Calu3 (cell line): ENCODE results near the gene FTH1. TPM values are rescaled to one million over a fixed set of nuclear protein-coding genes. Genes with fewer than 3 reads are reported as not detected.

Source experiments
- BruUV-seq: library from RNA; stranded (reverse); fragments of 400-500 nt; replicated peaks from 2 replicates; lab custom pipeline; 2021; lab: Mats Ljungman, UMichigan
- CTCF ChIA-PET: fragments of 300-600 bp; sonication (Branson Sonifier 250); formaldehyde crosslinking; loops from one replicate; lab custom pipeline; 2022; ENCODE audit warnings: antibody characterized with exemption; lab: Charles Lee
- DNase-seq: peaks from one replicate; pipeline ENCODE4 v3.0.0; 2022
- H3K27ac Mint-ChIP-seq: one replicate; pipeline ENCODE4 v1.8.0; 2022; ENCODE audit warnings: mixed read lengths; ENCODE audit not compliant: unreplicated experiment
- H3K27me3 Mint-ChIP-seq: one replicate; pipeline ENCODE4 v1.8.0; 2022; ENCODE audit warnings: mixed read lengths; ENCODE audit not compliant: unreplicated experiment
- H3K36me3 Mint-ChIP-seq: one replicate; pipeline ENCODE4 v1.8.0; 2022; ENCODE audit warnings: mild to moderate bottlenecking, moderate library complexity, mixed read lengths; ENCODE audit not compliant: insufficient read depth, unreplicated experiment
- H3K4me1 Mint-ChIP-seq: one replicate; pipeline ENCODE4 v1.8.0; 2022; ENCODE audit warnings: mild to moderate bottlenecking, low read depth, mixed read lengths; ENCODE audit not compliant: unreplicated experiment
- H3K4me3 Mint-ChIP-seq: one replicate; pipeline ENCODE4 v1.8.0; 2022; ENCODE audit warnings: mild to moderate bottlenecking, low read depth, moderate library complexity, mixed read lengths; ENCODE audit not compliant: unreplicated experiment
- H3K9me3 Mint-ChIP-seq: one replicate; pipeline ENCODE4 v1.8.0; 2022; ENCODE audit warnings: low read depth, mixed read lengths; ENCODE audit not compliant: unreplicated experiment
- intact Hi-C: fragments of 100-400 bp; cut with micrococcal nuclease; formaldehyde crosslinking; loops from one replicate; pipeline ENCODE4 v1.10.0; 2022; ENCODE audit not compliant: unreplicated experiment
- total RNA-seq: library from RNA; stranded (reverse); gene quantifications from 2 replicates; pipeline ENCODE4 v1.2.3, GENCODE V29; 2022
- TF ChIP-seq, protein P1 (sequence below): fragments of 200-600 bp; IDR thresholded peaks from one replicate; pipeline ENCODE4 v1.8.0; 2022; ENCODE audit warnings: antibody characterized with exemption; ENCODE audit not compliant: unreplicated experiment

FTH1 gene
- total RNA-seq, 1 experiment from 2014 or later = 1,555 TPM

DNA sequence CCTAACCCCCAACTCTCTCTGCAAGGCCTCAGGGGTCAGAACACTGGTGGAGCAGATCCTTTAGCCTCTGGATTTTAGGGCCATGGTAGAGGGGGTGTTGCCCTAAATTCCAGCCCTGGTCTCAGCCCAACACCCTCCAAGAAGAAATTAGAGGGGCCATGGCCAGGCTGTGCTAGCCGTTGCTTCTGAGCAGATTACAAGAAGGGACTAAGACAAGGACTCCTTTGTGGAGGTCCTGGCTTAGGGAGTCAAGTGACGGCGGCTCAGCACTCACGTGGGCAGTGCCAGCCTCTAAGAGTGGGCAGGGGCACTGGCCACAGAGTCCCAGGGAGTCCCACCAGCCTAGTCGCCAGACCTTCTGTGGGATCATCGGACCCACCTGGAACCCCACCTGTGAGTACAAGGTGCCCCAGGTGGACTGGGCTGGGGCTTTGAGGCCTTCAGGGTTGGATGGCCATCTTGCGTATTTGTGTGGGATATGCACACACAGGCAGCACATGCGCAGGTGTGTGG is 17.3 kb downstream of the FTH1 start, which contains the start of gene BEST1:
BEST1 (plus strand) TSS at position 317 of the 513 bp plus-strand sequence. CDS start 1,456 bp downstream, outside the sequence.
- peaks cover 27% of the 10 kb centered on the region for H3K4me1 Mint-ChIP-seq
- intact Hi-C loops = no loop called here
- H3K27me3 Mint-ChIP-seq = peaks cover 23% of the 10 kb centered on the region
- H3K36me3 Mint-ChIP-seq = peaks cover 9% of the 10 kb centered on the region
- TF ChIP-seq, protein P1, sequence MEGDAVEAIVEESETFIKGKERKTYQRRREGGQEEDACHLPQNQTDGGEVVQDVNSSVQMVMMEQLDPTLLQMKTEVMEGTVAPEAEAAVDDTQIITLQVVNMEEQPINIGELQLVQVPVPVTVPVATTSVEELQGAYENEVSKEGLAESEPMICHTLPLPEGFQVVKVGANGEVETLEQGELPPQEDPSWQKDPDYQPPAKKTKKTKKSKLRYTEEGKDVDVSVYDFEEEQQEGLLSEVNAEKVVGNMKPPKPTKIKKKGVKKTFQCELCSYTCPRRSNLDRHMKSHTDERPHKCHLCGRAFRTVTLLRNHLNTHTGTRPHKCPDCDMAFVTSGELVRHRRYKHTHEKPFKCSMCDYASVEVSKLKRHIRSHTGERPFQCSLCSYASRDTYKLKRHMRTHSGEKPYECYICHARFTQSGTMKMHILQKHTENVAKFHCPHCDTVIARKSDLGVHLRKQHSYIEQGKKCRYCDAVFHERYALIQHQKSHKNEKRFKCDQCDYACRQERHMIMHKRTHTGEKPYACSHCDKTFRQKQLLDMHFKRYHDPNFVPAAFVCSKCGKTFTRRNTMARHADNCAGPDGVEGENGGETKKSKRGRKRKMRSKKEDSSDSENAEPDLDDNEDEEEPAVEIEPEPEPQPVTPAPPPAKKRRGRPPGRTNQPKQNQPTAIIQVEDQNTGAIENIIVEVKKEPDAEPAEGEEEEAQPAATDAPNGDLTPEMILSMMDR = no peak
- H3K4me3 Mint-ChIP-seq = peak within 1 kb of the TSS; percentile 40
- H3K9me3 Mint-ChIP-seq = no peaks in the 10 kb centered on the region
- CTCF ChIA-PET = interaction anchor here (0.6 to 4.4 kb wide), 6 partner anchors 9 to 153 kb away, joined by 6 to 96 read pairs (median 12); no protein-coding TSS in a partner anchor
- DNase-seq = no peak
- H3K27ac Mint-ChIP-seq = peak within 1 kb of the TSS; percentile 90
- BruUV-seq = TSS peak; percentile 94

DNA sequence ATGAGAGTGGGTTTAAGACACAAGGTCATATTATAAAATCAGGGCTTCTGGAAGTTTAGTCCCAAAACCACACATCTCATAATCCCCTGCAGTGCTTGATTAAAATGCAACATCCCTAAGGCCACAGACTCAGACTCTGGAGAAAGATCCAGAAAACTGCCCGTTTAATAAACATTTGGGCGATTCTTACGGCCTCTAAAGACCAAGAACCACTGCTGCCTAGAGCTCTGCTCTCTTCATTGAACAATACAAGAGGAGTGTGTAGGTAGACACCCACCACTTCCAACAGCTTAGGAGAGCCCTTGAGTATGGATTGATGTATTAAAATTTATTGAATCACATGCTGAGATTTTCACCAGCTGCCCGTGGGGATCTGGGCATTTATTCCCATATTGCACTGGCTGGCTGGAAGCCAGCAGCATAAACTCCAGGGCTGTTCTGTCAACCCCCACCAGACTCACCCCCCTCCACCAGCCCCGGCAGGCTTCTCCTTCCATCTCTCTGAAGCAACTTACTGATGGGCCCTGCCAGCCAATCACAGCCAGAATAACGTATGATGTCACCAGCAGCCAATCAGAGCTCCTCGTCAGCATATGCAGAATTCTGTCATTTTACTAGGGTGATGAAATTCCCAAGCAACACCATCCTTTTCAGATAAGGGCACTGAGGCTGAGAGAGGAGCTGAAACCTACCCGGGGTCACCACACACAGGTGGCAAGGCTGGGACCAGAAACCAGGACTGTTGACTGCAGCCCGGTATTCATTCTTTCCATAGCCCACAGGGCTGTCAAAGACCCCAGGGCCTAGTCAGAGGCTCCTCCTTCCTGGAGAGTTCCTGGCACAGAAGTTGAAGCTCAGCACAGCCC is 18.0 kb downstream of the FTH1 start:
- Mint-ChIP-seq H3K4me1 (peaks cover 27% of the 10 kb centered on the region), H3K27ac (peak overlapping the region; percentile 90), H3K27me3 (peaks cover 30% of the 10 kb centered on the region), H3K4me3 (peak overlapping the region; percentile 40), H3K36me3 (peaks cover 9% of the 10 kb centered on the region), H3K9me3 (no peaks in the 10 kb centered on the region)
- peak; percentile 63 for DNase-seq
- TF ChIP-seq, protein P1 = no peak
- TSS peak; percentile 84 for BruUV-seq
- intact Hi-C loops = loop anchor here (5.0 to 10.0 kb wide), 2 partner anchors 103 to 155 kb away; partner anchors contain the start of genes FEN1 and TMEM258
- CTCF ChIA-PET = interaction anchor here (0.6 to 4.4 kb wide), 8 partner anchors 9 to 510 kb away, joined by 5 to 96 read pairs (median 9); no protein-coding TSS in a partner anchor

DNA sequence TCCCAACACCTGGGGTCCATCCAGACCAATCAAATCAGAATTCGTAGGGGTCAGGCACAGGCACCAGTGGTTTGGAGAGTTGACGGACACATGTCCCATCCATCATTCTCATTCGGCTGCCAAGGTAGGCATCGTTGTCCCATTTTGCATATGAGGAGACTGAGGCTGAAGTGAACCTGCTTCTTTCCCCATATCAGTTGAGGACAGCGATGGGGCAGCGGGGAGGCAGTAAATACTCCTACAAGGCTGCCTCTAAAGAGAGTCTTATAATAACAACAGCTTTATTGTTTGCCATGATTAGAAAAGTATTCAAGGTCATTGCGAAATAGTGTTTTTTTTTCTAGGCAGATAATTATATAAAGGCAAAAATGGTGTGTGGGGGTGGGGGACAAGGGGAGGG is 18.9 kb downstream of the FTH1 start:
- CTCF ChIA-PET = interaction anchor here (0.6 to 4.4 kb wide), 12 partner anchors 10 to 218 kb away, joined by 3 to 96 read pairs (median 5); partner anchors contain the start of gene FTH1

More for the DNA sequence above, 18.9 kb downstream of the FTH1 start:
- intact Hi-C loops = loop anchor here (5.0 to 10.0 kb wide), 2 partner anchors 104 to 154 kb away; partner anchors contain the start of genes FEN1 and TMEM258
- no peak for DNase-seq
- H3K36me3 Mint-ChIP-seq = peaks cover 9% of the 10 kb centered on the region
- peaks cover 27% of the 10 kb centered on the region for H3K4me1 Mint-ChIP-seq
- no TSS peak for BruUV-seq
- no peak overlapping the region for H3K27ac Mint-ChIP-seq
- H3K9me3 Mint-ChIP-seq = no peaks in the 10 kb centered on the region
- TF ChIP-seq, protein P1 = no peak
- peaks cover 39% of the 10 kb centered on the region for H3K27me3 Mint-ChIP-seq
- H3K4me3 Mint-ChIP-seq = no peak overlapping the region
